Endothelial cell of umbilical vein (primary cell): ENCODE measurements around the gene NAMPT. TPM values are rescaled to one million over a fixed set of nuclear protein-coding genes. Genes with fewer than 3 reads are reported as not detected.

ENCODE experiments used
- BruUV-seq: library from RNA; stranded (reverse); fragments of 400-500 nt; replicated peaks from 2 replicates; lab custom pipeline; 2021; lab: Mats Ljungman, UMichigan
- CTCF ChIA-PET: fragments of 300-600, 350-600 bp; sonication (Branson Sonifier 250); formaldehyde crosslinking; loops from one replicate; lab custom pipeline; 2021; ENCODE audit warnings: antibody characterized with exemption, inconsistent platforms; lab: Charles Lee
- POLR2A ChIA-PET: fragments of 300-600, 350-600 bp; sonication (Branson Sonifier 250); formaldehyde crosslinking; loops from one replicate; lab custom pipeline; 2021; ENCODE audit warnings: antibody characterized with exemption, inconsistent platforms; lab: Charles Lee
- DNase-seq: peaks from one replicate; pipeline ENCODE4 v3.0.0-alpha.2; 2011; ENCODE audit warnings: low read depth, low spot score
- FAIRE-seq: peaks from 2 replicates; lab custom pipeline; 2011; peaks lifted over from hg19 to GRCh38; lab: Jason Lieb, UNC
- H2AFZ ChIP-seq: 2 replicates; pipeline ENCODE4 v1.6.0; 2012; ENCODE audit warnings: low read depth, low read length, control low read depth, inconsistent platforms
- H3K27ac ChIP-seq: 2 replicates; pipeline ENCODE4 v1.5.1; 2011; ENCODE audit warnings: low read depth, mild to moderate bottlenecking, control low read depth, low read length, moderate library complexity; ENCODE audit not compliant: insufficient read depth
- H3K27me3 ChIP-seq, 2 experiments: 2 replicates each; pipeline versions ENCODE4 v1.6.0 to v1.6.1; 2011; ENCODE audit warnings: low read length in 2 of 2, mixed read lengths in 1 of 2; ENCODE audit not compliant: control insufficient read depth in 2 of 2, insufficient read depth in 2 of 2
- H3K36me3 ChIP-seq, 2 experiments: 2 replicates in 1 of 2; 3 replicates in 1 of 2; pipeline ENCODE4 v1.5.1; 2011; ENCODE audit warnings: low read length in 2 of 2, mild to moderate bottlenecking in 1 of 2, moderate library complexity in 1 of 2; ENCODE audit not compliant: control insufficient read depth in 2 of 2, insufficient read depth in 2 of 2; ENCODE audit errors: extremely low read depth in 1 of 2
- H3K4me1 ChIP-seq: 3 replicates; pipeline ENCODE4 v1.5.1; 2011; ENCODE audit warnings: mild to moderate bottlenecking, low read length; ENCODE audit not compliant: control insufficient read depth, insufficient read depth; ENCODE audit errors: extremely low read depth
- H3K4me2 ChIP-seq: 2 replicates; pipeline ENCODE4 v1.6.1; 2011; ENCODE audit warnings: low read length, control low read depth, mixed read lengths; ENCODE audit not compliant: insufficient read depth
- H3K4me3 ChIP-seq, 3 experiments: fragments of 200-600 bp in 1 of 3; sonication (generic), shearing (Covaris generic) in 1 of 3; replicated peaks in 1 of 3; 2 replicates each; pipeline ENCODE4 v1.5.1; 2011 to 2016; ENCODE audit warnings: control low read depth in 3 of 3, low read length in 3 of 3, mild to moderate bottlenecking in 2 of 3, inconsistent platforms in 1 of 3, low read depth in 1 of 3, moderate library complexity in 1 of 3; ENCODE audit not compliant: insufficient read depth in 1 of 3
- H3K79me2 ChIP-seq: 2 replicates; pipeline ENCODE4 v1.6.0; 2012; ENCODE audit warnings: low read length, inconsistent platforms; ENCODE audit not compliant: control insufficient read depth, insufficient read depth
- H3K9ac ChIP-seq: replicated peaks from 2 replicates; pipeline ENCODE3; 2011; ENCODE audit warnings: low read length, control low read depth; ENCODE audit not compliant: insufficient read depth; ENCODE audit errors: extremely low read depth
- H3K9me1 ChIP-seq: replicated peaks from 3 replicates; pipeline ENCODE4 v1.6.0; 2011; ENCODE audit warnings: mild to moderate bottlenecking, low read length; ENCODE audit not compliant: control insufficient read depth, insufficient read depth; ENCODE audit errors: extremely low read depth
- H3K9me3 ChIP-seq: replicated peaks from 2 replicates; pipeline ENCODE4 v1.5.1; 2012; ENCODE audit warnings: low read length, inconsistent platforms; ENCODE audit not compliant: control insufficient read depth, insufficient read depth
- H4K20me1 ChIP-seq: replicated peaks from 2 replicates; pipeline ENCODE3; 2011; ENCODE audit warnings: mild to moderate bottlenecking, low read length; ENCODE audit not compliant: control insufficient read depth, insufficient read depth; ENCODE audit errors: extremely low read depth
- CTCF ChIP-seq, 2 donors: IDR thresholded peaks; 1 replicate in 1 of 2; 2 replicates in 1 of 2; pipeline ENCODE4 v1.5.1; 2011; ENCODE audit warnings: low read length in 2 of 2, mild to moderate bottlenecking in 2 of 2, moderate library complexity in 2 of 2, control low read depth in 1 of 2, inconsistent platforms in 1 of 2, low read depth in 1 of 2; ENCODE audit not compliant: insufficient read depth in 1 of 2; ENCODE audit errors: extremely low read depth in 1 of 2
- EZH2 ChIP-seq: IDR thresholded peaks from 2 replicates; pipeline ENCODE4 v1.6.1; 2012; ENCODE audit warnings: borderline replicate concordance, low read depth, mild to moderate bottlenecking, moderate library complexity, low read length, inconsistent platforms; ENCODE audit not compliant: severe bottlenecking
- FOS ChIP-seq: IDR thresholded peaks from 2 replicates; pipeline ENCODE4 v1.6.1; 2011; ENCODE audit warnings: mild to moderate bottlenecking, low read length, moderate library complexity, borderline replicate concordance; ENCODE audit not compliant: insufficient read depth
- GATA2 ChIP-seq: IDR thresholded peaks from 2 replicates; pipeline ENCODE4 v1.7.0; 2011; ENCODE audit warnings: low read depth, mild to moderate bottlenecking, moderate library complexity, mixed read lengths, low read length; ENCODE audit not compliant: insufficient read length, insufficient read depth
- JUN ChIP-seq: IDR thresholded peaks from 2 replicates; pipeline ENCODE4 v1.6.1; 2011; ENCODE audit warnings: borderline replicate concordance, low read depth; ENCODE audit not compliant: insufficient read length, insufficient read depth
- MAX ChIP-seq: IDR thresholded peaks from 2 replicates; pipeline ENCODE4 v1.6.1; 2011; ENCODE audit not compliant: insufficient read depth, insufficient read length
- MYC ChIP-seq: IDR thresholded peaks from one replicate; pipeline ENCODE4 v1.6.1; 2011; ENCODE audit warnings: mild to moderate bottlenecking, low read depth, low read length
- POLR2A ChIP-seq: IDR thresholded peaks from 2 replicates; pipeline ENCODE4 v1.6.1; 2012; ENCODE audit warnings: low read depth, mild to moderate bottlenecking, control low read depth, low read length
- POLR2AphosphoS5 ChIP-seq: IDR thresholded peaks from 2 replicates; pipeline ENCODE4 v1.6.1; 2012; ENCODE audit warnings: low read depth, mild to moderate bottlenecking, control low read depth, low read length, moderate library complexity; ENCODE audit not compliant: insufficient read depth
- dilution Hi-C: fragments of 300-500 bp; cut with MboI; formaldehyde crosslinking; loops from one replicate; pipeline ENCODE4 v1.15.0; 2019; ENCODE audit warnings: low sequenced_read_pairs; ENCODE audit not compliant: extremely low pct_ligation_motif_present
- intact Hi-C: fragments of 100-400 bp; cut with micrococcal nuclease; formaldehyde crosslinking; loops from one replicate; pipeline ENCODE4 v1.10.0; 2022
- polyA plus RNA-seq, 4 experiments: library from polyadenylated mRNA; depleted of rRNA in 3 of 4; stranded (reverse) in 3 of 4; unstranded in 1 of 4; fragments of >200 nt; gene quantifications; 2 replicates each; pipeline versions ENCODE4 v1.2.1 to v1.2.3, GENCODE V29; 2011 to 2012; ENCODE audit warnings: missing spikeins in 1 of 4
- total RNA-seq: library from RNA; stranded (reverse); gene quantifications from 2 replicates; pipeline ENCODE4 v1.2.3, GENCODE V29; 2021

The NAMPT gene
- total and polyA plus RNA-seq, 2 donors (not counting 3 experiments of a cell fraction or from before 2014, with no cell fraction given): 17.5 to 133 TPM

- no peak for DNase-seq
- H3K9ac ChIP-seq: no peak overlapping the region
- CTCF ChIA-PET: interaction anchor here (1.0 to 1.8 kb wide), 5 partner anchors 12 to 156 kb away, joined by 3 to 6 read pairs (median 4); no protein-coding TSS in a partner anchor
- no peak overlapping the region for H2AFZ ChIP-seq
- dilution Hi-C loops (no loop called here), intact Hi-C loops (no loop called here)
- TF ChIP-seq CTCF (IDR thresholded peaks at IDR 0.05; ENCODE audit: extremely low read depth in 1 of 2, insufficient read depth in 1 of 2, low read depth in 1 of 2, low read length in 2 of 2) (no peak), POLR2A (no peak), MYC (no peak), POLR2AphosphoS5 (no peak), FOS (no peak), MAX (no peak), GATA2 (no peak), JUN (no peak), EZH2 (no peak)
- no peaks in the 10 kb centered on the region for H3K79me2 ChIP-seq
- BruUV-seq: no TSS peak
- H4K20me1 ChIP-seq: no peaks in the 10 kb centered on the region
- FAIRE-seq: no peak
- POLR2A ChIA-PET: no interaction called here
- no peaks in the 10 kb centered on the region for H3K9me3 ChIP-seq
- no peak overlapping the region for H3K4me2 ChIP-seq
- H3K27ac ChIP-seq: no peak overlapping the region
- H3K36me3 ChIP-seq: no peaks in the 10 kb centered on the region
- no peak overlapping the region for H3K4me3 ChIP-seq
- no peaks in the 10 kb centered on the region for H3K9me1 ChIP-seq
- peaks cover 0 to 3% of the 10 kb centered on the region in 2 experiments for H3K27me3 ChIP-seq
- no peaks in the 10 kb centered on the region for H3K4me1 ChIP-seq
Measured at GRCh38 chr7:106332201-106332600, 47.4 kb upstream of the NAMPT start.
